ENCODE results near the gene LTA. TPM values are rescaled to one million over a fixed set of nuclear protein-coding genes. Genes with fewer than 3 reads are reported as not detected.

The LTA gene
- total RNA-seq, 1 experiment from 2014 or later: not detected

Other genes starting within 250 kb of the LTA start
- 3,537 and 4,578 TPM in 2 replicates for gene HLA-B, start 215.1 kb upstream of the LTA start, total RNA-seq (2014; rRNA removed; shearing (Covaris generic))
- gene MICA, start 168.7 kb upstream of the LTA start, total RNA-seq (2014; rRNA removed; shearing (Covaris generic)): 36.1 and 41.7 TPM in 2 replicates
- 32.7 and 60.0 TPM in 2 replicates for gene MICB, start 74.1 kb upstream of the LTA start, total RNA-seq (2014; rRNA removed; shearing (Covaris generic))
- gene MCCD1, start 43.3 kb upstream of the LTA start, total RNA-seq (2014; rRNA removed; shearing (Covaris generic)): not detected in 2 replicates
- gene DDX39B, start 30.3 kb upstream of the LTA start, total RNA-seq (2014; rRNA removed; shearing (Covaris generic)): 399 and 467 TPM in 2 replicates
- 0.13 TPM in 1 of 2 replicates, not detected in the other for gene ATP6V1G2, start 25.7 kb upstream of the LTA start, total RNA-seq (2014; rRNA removed; shearing (Covaris generic))
- 21.0 and 22.3 TPM in 2 replicates for gene NFKBIL1, start 24.7 kb upstream of the LTA start, total RNA-seq (2014; rRNA removed; shearing (Covaris generic))
- gene TNF, start 3.3 kb downstream of the LTA start, total RNA-seq (2014; rRNA removed; shearing (Covaris generic)): not detected in 2 replicates
- gene LTB, start 10.1 kb downstream of the LTA start, total RNA-seq (2014; rRNA removed; shearing (Covaris generic)): not detected in 2 replicates
- gene LST1, start 14.0 kb downstream of the LTA start, total RNA-seq (2014; rRNA removed; shearing (Covaris generic)): not detected in 2 replicates
- not detected in 2 replicates for gene NCR3, start 20.7 kb downstream of the LTA start, total RNA-seq (2014; rRNA removed; shearing (Covaris generic))
- not detected in 2 replicates for gene AIF1, start 42.9 kb downstream of the LTA start, total RNA-seq (2014; rRNA removed; shearing (Covaris generic))
- 36.1 and 68.6 TPM in 2 replicates for gene PRRC2A, start 48.4 kb downstream of the LTA start, total RNA-seq (2014; rRNA removed; shearing (Covaris generic))
- gene BAG6, start 80.4 kb downstream of the LTA start, total RNA-seq (2014; rRNA removed; shearing (Covaris generic)): 187 and 208 TPM in 2 replicates
- 0.75 and 1.1 TPM in 2 replicates for gene APOM, start 83.6 kb downstream of the LTA start, total RNA-seq (2014; rRNA removed; shearing (Covaris generic))
- 21.1 and 23.7 TPM in 2 replicates for gene C6orf47, start 88.5 kb downstream of the LTA start, total RNA-seq (2014; rRNA removed; shearing (Covaris generic))
- gene GPANK1, start 92.7 kb downstream of the LTA start, total RNA-seq (2014; rRNA removed; shearing (Covaris generic)): 8.0 and 13.5 TPM in 2 replicates
- 270 and 293 TPM in 2 replicates for gene CSNK2B, start 93.8 kb downstream of the LTA start, total RNA-seq (2014; rRNA removed; shearing (Covaris generic))
- 0.19 and 1.6 TPM in 2 replicates for gene LY6G5B, start 97.7 kb downstream of the LTA start, total RNA-seq (2014; rRNA removed; shearing (Covaris generic))
- gene LY6G5C, start 108.8 kb downstream of the LTA start, total RNA-seq (2014; rRNA removed; shearing (Covaris generic)): 1.6 TPM in 1 of 2 replicates, not detected in the other
- 37.6 and 47.5 TPM in 2 replicates for gene ABHD16A, start 131.0 kb downstream of the LTA start, total RNA-seq (2014; rRNA removed; shearing (Covaris generic))
- gene LY6G6F, start 134.6 kb downstream of the LTA start, total RNA-seq (2014; rRNA removed; shearing (Covaris generic)): not detected in 2 replicates
- not detected in 2 replicates for gene LY6G6D, start 143.1 kb downstream of the LTA start, total RNA-seq (2014; rRNA removed; shearing (Covaris generic))
- gene LY6G6C, start 149.5 kb downstream of the LTA start, total RNA-seq (2014; rRNA removed; shearing (Covaris generic)): not detected in 2 replicates
- gene MPIG6B, start 151.1 kb downstream of the LTA start, total RNA-seq (2014; rRNA removed; shearing (Covaris generic)): not detected in 2 replicates
- gene DDAH2, start 157.0 kb downstream of the LTA start, total RNA-seq (2014; rRNA removed; shearing (Covaris generic)): 80.0 and 128 TPM in 2 replicates
- gene CLIC1, start 164.2 kb downstream of the LTA start, total RNA-seq (2014; rRNA removed; shearing (Covaris generic)): 1,071 and 1,205 TPM in 2 replicates
- 3.9 and 16.7 TPM in 2 replicates for gene MSH5, start 167.7 kb downstream of the LTA start, total RNA-seq (2014; rRNA removed; shearing (Covaris generic))
- 1.4 TPM in 1 of 2 replicates, not detected in the other for gene SAPCD1, start 190.4 kb downstream of the LTA start, total RNA-seq (2014; rRNA removed; shearing (Covaris generic))
- gene VWA7, start 205.0 kb downstream of the LTA start, total RNA-seq (2014; rRNA removed; shearing (Covaris generic)): not detected in 2 replicates
- gene VARS1, start 223.5 kb downstream of the LTA start, total RNA-seq (2014; rRNA removed; shearing (Covaris generic)): 23.1 and 39.5 TPM in 2 replicates
- gene LSM2, start 234.7 kb downstream of the LTA start, total RNA-seq (2014; rRNA removed; shearing (Covaris generic)): 72.6 and 89.4 TPM in 2 replicates
- 0.78 and 0.87 TPM in 2 replicates for gene HSPA1L, start 243.0 kb downstream of the LTA start, total RNA-seq (2014; rRNA removed; shearing (Covaris generic))
- 211 and 214 TPM in 2 replicates for gene HSPA1A, start 243.3 kb downstream of the LTA start, total RNA-seq (2014; rRNA removed; shearing (Covaris generic))

Data from SJSA1 (cell line).